H1 (cell line): ENCODE results near the gene TAS2R7. TPM values are rescaled to one million over a fixed set of nuclear protein-coding genes. Genes with fewer than 3 reads are reported as not detected.

Experiments used
- CTCF ChIA-PET: fragments of 300-600 bp; sonication (Branson Sonifier 250); formaldehyde crosslinking; loops from one replicate; lab custom pipeline; 2021; ENCODE audit not compliant: partially characterized antibody; lab: Charles Lee
- POLR2A ChIA-PET: fragments of 300-600 bp; sonication (Branson Sonifier 250); formaldehyde crosslinking; loops from one replicate; lab custom pipeline; 2021; ENCODE audit warnings: inconsistent platforms; ENCODE audit not compliant: partially characterized antibody; lab: Charles Lee
- DNase-seq, 2 experiments: peaks; one replicate each; pipeline versions ENCODE4 v3.0.0 to v3.0.0-alpha.2; 2010 to 2022; ENCODE audit warnings: low spot score in 2 of 2, low read depth in 1 of 2, mixed read lengths in 1 of 2
- FAIRE-seq: peaks from 2 replicates; lab custom pipeline; 2011; peaks lifted over from hg19 to GRCh38; lab: Jason Lieb, UNC
- H2AFZ ChIP-seq: 2 replicates; pipeline ENCODE4 v1.8.1; 2012; ENCODE audit warnings: low read length, inconsistent platforms
- H2AK5ac ChIP-seq: 2 replicates; pipeline ENCODE4 v1.6.1; 2013; ENCODE audit warnings: low read depth, low read length
- H2BK120ac ChIP-seq: replicated peaks from 2 replicates; pipeline ENCODE3; 2013; ENCODE audit warnings: low read depth, low read length, inconsistent platforms
- H2BK12ac ChIP-seq: 2 replicates; pipeline ENCODE4 v1.6.1; 2013; ENCODE audit warnings: low read depth, low read length
- H2BK15ac ChIP-seq: 2 replicates; pipeline ENCODE4 v1.6.1; 2013; ENCODE audit warnings: low read length
- H2BK20ac ChIP-seq: 2 replicates; pipeline ENCODE4 v1.6.1; 2013; ENCODE audit warnings: low read length
- H2BK5ac ChIP-seq: 2 replicates; pipeline ENCODE4 v1.6.1; 2013; ENCODE audit warnings: low read depth, low read length
- H3K14ac ChIP-seq: 2 replicates; pipeline ENCODE4 v1.6.1; 2013; ENCODE audit warnings: inconsistent platforms; ENCODE audit not compliant: insufficient read length
- H3K18ac ChIP-seq: 2 replicates; pipeline ENCODE4 v1.6.1; 2013; ENCODE audit warnings: low read length; ENCODE audit errors: extremely low read depth
- H3K23ac ChIP-seq: 2 replicates; pipeline ENCODE4 v1.6.1; 2013; ENCODE audit warnings: inconsistent platforms; ENCODE audit not compliant: insufficient read length
- H3K23me2 ChIP-seq: 2 replicates; pipeline ENCODE4 v1.6.1; 2013; ENCODE audit warnings: low read depth, low read length
- H3K27ac ChIP-seq: 2 replicates; pipeline ENCODE4 v1.6.1; 2011; ENCODE audit warnings: low read depth, low read length, inconsistent platforms
- H3K27me3 ChIP-seq, 4 experiments: replicated peaks in 1 of 4; 1 replicate in 1 of 4; 2 replicates in 3 of 4; pipeline versions ENCODE4 v1.6.1 to v1.8.1; 2011 to 2013; ENCODE audit warnings: low read length in 3 of 4, mild to moderate bottlenecking in 3 of 4, inconsistent platforms in 2 of 4, mixed read lengths in 2 of 4, moderate library complexity in 1 of 4; ENCODE audit not compliant: control insufficient read depth in 3 of 4, insufficient read depth in 3 of 4; ENCODE audit errors: extremely low read depth in 1 of 4
- H3K36me3 ChIP-seq, 4 experiments: 2 replicates each; pipeline versions ENCODE4 v1.6.1 to v1.8.1; 2011 to 2013; ENCODE audit warnings: mild to moderate bottlenecking in 4 of 4, low read length in 3 of 4, moderate library complexity in 2 of 4, control low read depth in 1 of 4, inconsistent platforms in 1 of 4; ENCODE audit not compliant: insufficient read depth in 4 of 4, control insufficient read depth in 2 of 4
- H3K4ac ChIP-seq: replicated peaks from 2 replicates; pipeline ENCODE3; 2013; ENCODE audit warnings: low read length, low read depth, mixed read lengths, inconsistent platforms; ENCODE audit not compliant: insufficient read length
- H3K4me1 ChIP-seq, 4 experiments: replicated peaks in 1 of 4; 1 replicate in 1 of 4; 2 replicates in 3 of 4; pipeline versions ENCODE4 v1.6.1 to v1.8.1; 2011 to 2013; ENCODE audit warnings: low read length in 3 of 4, inconsistent platforms in 2 of 4, mixed read lengths in 1 of 4; ENCODE audit not compliant: insufficient read depth in 4 of 4, control insufficient read depth in 3 of 4
- H3K4me2 ChIP-seq, 2 experiments: 2 replicates each; pipeline versions ENCODE4 v1.6.1 to v1.8.1; 2011 to 2013; ENCODE audit warnings: low read depth in 2 of 2, low read length in 2 of 2, control low read depth in 1 of 2, inconsistent platforms in 1 of 2, mild to moderate bottlenecking in 1 of 2; ENCODE audit not compliant: insufficient read depth in 1 of 2
- H3K4me3 ChIP-seq, 4 experiments: fragments of 200-600, 300-600 bp in 1 of 4; sonication (generic), shearing (Covaris generic), sonication (Bioruptor Twin) in 1 of 4; 2 replicates each; pipeline versions ENCODE4 v1.5.1 to v1.8.1; 2011 to 2016; ENCODE audit warnings: low read length in 4 of 4, low read depth in 3 of 4, control low read depth in 2 of 4, inconsistent platforms in 2 of 4, mild to moderate bottlenecking in 2 of 4, mixed read lengths in 1 of 4, moderate library complexity in 1 of 4; ENCODE audit not compliant: insufficient read depth in 2 of 4; ENCODE audit errors: extremely low read depth in 1 of 4
- H3K56ac ChIP-seq: replicated peaks from 2 replicates; pipeline ENCODE3; 2013; ENCODE audit warnings: low read depth, mild to moderate bottlenecking, mixed read lengths, low read length, inconsistent platforms; ENCODE audit not compliant: insufficient read length
- H3K79me1 ChIP-seq: 2 replicates; pipeline ENCODE4 v1.6.1; 2013; ENCODE audit warnings: low read depth, low read length, control low read depth
- H3K79me2 ChIP-seq, 2 experiments: 2 replicates each; pipeline versions ENCODE4 v1.6.1 to v1.8.1; 2012 to 2013; ENCODE audit warnings: low read length in 2 of 2, mild to moderate bottlenecking in 2 of 2, inconsistent platforms in 1 of 2; ENCODE audit not compliant: insufficient read depth in 2 of 2, control insufficient read depth in 1 of 2
- H3K9ac ChIP-seq, 4 experiments: replicated peaks in 1 of 4; 1 replicate in 1 of 4; 2 replicates in 3 of 4; pipeline versions ENCODE4 v1.6.1 to v1.8.1; 2011 to 2013; ENCODE audit warnings: low read depth in 3 of 4, low read length in 3 of 4, control low read depth in 2 of 4, mild to moderate bottlenecking in 2 of 4, moderate library complexity in 2 of 4, inconsistent platforms in 1 of 4; ENCODE audit errors: extremely low read depth in 1 of 4
- H3K9me3 ChIP-seq, 2 experiments: 2 replicates each; pipeline versions ENCODE4 v1.6.1 to v1.8.1; 2012 to 2013; ENCODE audit warnings: mild to moderate bottlenecking in 2 of 2, moderate library complexity in 2 of 2, control low read depth in 1 of 2, inconsistent platforms in 1 of 2, low read depth in 1 of 2, low read length in 1 of 2, mixed read lengths in 1 of 2; ENCODE audit not compliant: insufficient read depth in 2 of 2
- H4K20me1 ChIP-seq, 2 experiments: replicated peaks in 1 of 2; 2 replicates each; pipeline versions ENCODE3 to v1.8.1; 2011 to 2013; ENCODE audit warnings: inconsistent platforms in 2 of 2, low read length in 2 of 2, mild to moderate bottlenecking in 1 of 2; ENCODE audit not compliant: insufficient read depth in 2 of 2, control insufficient read depth in 1 of 2
- H4K5ac ChIP-seq: 2 replicates; pipeline ENCODE4 v1.6.1; 2013; ENCODE audit warnings: low read length, low read depth, mixed read lengths, inconsistent platforms; ENCODE audit not compliant: insufficient read length
- H4K8ac ChIP-seq: 2 replicates; pipeline ENCODE4 v1.8.0; 2013; ENCODE audit warnings: mild to moderate bottlenecking, moderate library complexity, low read length, inconsistent platforms; ENCODE audit not compliant: insufficient read depth; ENCODE audit errors: extremely low read depth
- H4K91ac ChIP-seq: replicated peaks from 2 replicates; pipeline ENCODE3; 2013; ENCODE audit warnings: low read length, mixed read lengths, inconsistent platforms; ENCODE audit not compliant: insufficient read length
- ATF2 ChIP-seq: IDR thresholded peaks from 2 replicates; pipeline ENCODE4 v1.6.1; 2012; ENCODE audit warnings: low read length, inconsistent platforms
- ATF3 ChIP-seq: IDR thresholded peaks from 2 replicates; pipeline ENCODE4 v1.6.1; 2011; ENCODE audit warnings: low read depth, mild to moderate bottlenecking, low read length; ENCODE audit not compliant: insufficient read depth
- FOSL1 ChIP-seq: IDR thresholded peaks from 2 replicates; pipeline ENCODE4 v1.6.1; 2011; ENCODE audit warnings: mild to moderate bottlenecking, low read depth, low read length, moderate library complexity; ENCODE audit not compliant: insufficient read depth
- HDAC6 ChIP-seq: IDR thresholded peaks from one replicate; pipeline ENCODE4 v1.7.1; 2012; ENCODE audit warnings: low read depth, mild to moderate bottlenecking, inconsistent platforms, low read length, moderate library complexity
- MAFK ChIP-seq: IDR thresholded peaks from 2 replicates; pipeline ENCODE4 v1.6.1; 2012; ENCODE audit warnings: low read depth, mild to moderate bottlenecking, improper control_type of control experiment, low read length
- MAX ChIP-seq: IDR thresholded peaks from 2 replicates; pipeline ENCODE4 v1.6.1; 2012; ENCODE audit warnings: inconsistent platforms
- RBBP5 ChIP-seq: IDR thresholded peaks from 2 replicates; pipeline ENCODE4 v1.7.1; 2012; ENCODE audit warnings: low read depth, mild to moderate bottlenecking, inconsistent platforms, low read length, moderate library complexity, borderline replicate concordance
- SP2 ChIP-seq: IDR thresholded peaks from 2 replicates; pipeline ENCODE4 v1.6.1; 2012; ENCODE audit warnings: mild to moderate bottlenecking, low read length, inconsistent platforms
- TAF1 ChIP-seq: IDR thresholded peaks from 2 replicates; pipeline ENCODE4 v1.6.1; 2011; ENCODE audit warnings: mild to moderate bottlenecking, low read depth, low read length
- WGBS, 2 experiments: shearing (Covaris generic) in 1 of 2; methylation state at CpG; one replicate each; pipeline versions ENCODE4 v1.1.6 to v1.1.7; 2013 to 2015; ENCODE audit warnings: low lambda C conversion rate in 2 of 2, mixed read lengths in 2 of 2, inconsistent platforms in 1 of 2, low coverage in 1 of 2, missing lambda C conversion rate in 1 of 2; ENCODE audit not compliant: insufficient replicate concordance in 2 of 2, insufficient coverage in 1 of 2, insufficient read length in 1 of 2; ENCODE audit errors: extremely low coverage in 1 of 2, missing lambda C conversion rate in 1 of 2; 5-methylcytosine and 5-hydroxymethylcytosine counted together
- polyA plus RNA-seq, 7 experiments: library from polyadenylated mRNA; depleted of rRNA in 3 of 7; stranded (reverse) in 5 of 7; unstranded in 2 of 7; fragments of >200 nt in 5 of 7; fragments of 200-250 nt in 2 of 7; gene quantifications; 1 replicate in 5 of 7; 2 replicates in 1 of 7; 4 replicates in 1 of 7; pipeline versions ENCODE4 v1.2.1 to v1.2.3, GENCODE V29; 2011 to 2013; ENCODE audit warnings: missing spikeins in 2 of 7, mixed read lengths in 2 of 7
- total RNA-seq: library from RNA; stranded (reverse); fragmentation: NEBNext Ultra II Directional; extraction: Animal tissue kit (Norgen Biotek cat#: 25700); gene quantifications from 2 replicates; pipeline ENCODE4 v1.2.1, GENCODE V29; 2021
- TF ChIP-seq, protein P1 (sequence below): IDR thresholded peaks from 2 replicates; pipeline ENCODE4 v1.6.1; 2011; ENCODE audit warnings: low read length, improper control_type of control experiment

The TAS2R7 gene
- total and polyA plus RNA-seq, 2 of the 8 experiments (the other 6 are each of a cell fraction or from before 2014, with no cell fraction given): not detected

- H4K91ac ChIP-seq: no peak overlapping the region
- no peak overlapping the region for H2BK12ac ChIP-seq
- H2BK5ac ChIP-seq: no peak overlapping the region
- H3K79me1 ChIP-seq: no peaks in the 10 kb centered on the region
- no peak overlapping the region for H3K27ac ChIP-seq
- FAIRE-seq: no peak
- H2AK5ac ChIP-seq: no peak overlapping the region
- no peak overlapping the region for H3K4me2 ChIP-seq
- H3K14ac ChIP-seq: no peak overlapping the region
- no peaks in the 10 kb centered on the region for H3K9me3 ChIP-seq
- H3K23ac ChIP-seq: no peak overlapping the region
- no peak overlapping the region for H2BK15ac ChIP-seq
- no peak overlapping the region for H3K4ac ChIP-seq
- ChIA-PET CTCF (no interaction called here), POLR2A (no interaction called here)
- WGBS, 2 experiments: 70% methylated on average over 3 of the region's 3 CpGs; no CpG with 5 or more reads in 1 of the 2 experiments
- H2BK120ac ChIP-seq: no peak overlapping the region
- no peaks in the 10 kb centered on the region for H4K20me1 ChIP-seq
- H2BK20ac ChIP-seq: no peak overlapping the region
- no peak overlapping the region for H4K5ac ChIP-seq
- H3K56ac ChIP-seq: no peak overlapping the region
- H3K4me1 ChIP-seq: peaks cover 0 to 2% (median 0%) of the 10 kb centered on the region in 4 experiments; a peak in 1 of 7 replicates
- no peak for DNase-seq
- no peak overlapping the region for H2AFZ ChIP-seq
- no peak overlapping the region for H3K9ac ChIP-seq
- no peak overlapping the region for H3K18ac ChIP-seq
- H3K23me2 ChIP-seq: no peaks in the 10 kb centered on the region
- no peaks in the 10 kb centered on the region for H3K27me3 ChIP-seq
- H4K8ac ChIP-seq: no peak overlapping the region
- no peaks in the 10 kb centered on the region for H3K36me3 ChIP-seq
- no peaks in the 10 kb centered on the region for H3K79me2 ChIP-seq
- H3K4me3 ChIP-seq: no peak overlapping the region
- no peak for TF ChIP-seq MAX
- no peak for TF ChIP-seq ATF2
- TF ChIP-seq TAF1: no peak
- no peak for TF ChIP-seq SP2
- TF ChIP-seq MAFK: no peak
- TF ChIP-seq FOSL1: no peak
- TF ChIP-seq, protein P1, sequence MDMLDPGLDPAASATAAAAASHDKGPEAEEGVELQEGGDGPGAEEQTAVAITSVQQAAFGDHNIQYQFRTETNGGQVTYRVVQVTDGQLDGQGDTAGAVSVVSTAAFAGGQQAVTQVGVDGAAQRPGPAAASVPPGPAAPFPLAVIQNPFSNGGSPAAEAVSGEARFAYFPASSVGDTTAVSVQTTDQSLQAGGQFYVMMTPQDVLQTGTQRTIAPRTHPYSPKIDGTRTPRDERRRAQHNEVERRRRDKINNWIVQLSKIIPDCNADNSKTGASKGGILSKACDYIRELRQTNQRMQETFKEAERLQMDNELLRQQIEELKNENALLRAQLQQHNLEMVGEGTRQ: no peak
- no peak for TF ChIP-seq ATF3
- TF ChIP-seq RBBP5: no peak
- TF ChIP-seq HDAC6: no peak
These were observed 36.0 kb upstream of the TAS2R7 start for GRCh38 chr12:10838461-10838860.
